Stimulated activated CD8-positive, alpha-beta memory T cell treated with anti-CD3 and anti-CD28 coated beads, Interleukin-12 subunit alpha, Interleukin-12 subunit beta, amount 100 ng/mL, for 24 hours (primary cell): ENCODE measurements around the gene ZCCHC24.
"Not testable (repeated sequence)": the region's sequence is repeated elsewhere in the genome, so short reads cannot be mapped to it uniquely, and the experiment has no call there.

Experiments used
- DNase-seq: peaks from one replicate; pipeline ENCODE4 v3.0.0-alpha.2; 2020; ENCODE audit errors: extremely low read depth

Gene ZCCHC24

GRCh38 chr10:79472951-79473350, 27.5 kb upstream of the ZCCHC24 start:
- no peak for DNase-seq

GRCh38 chr10:79472449-79472848, 27.0 kb upstream of the ZCCHC24 start:
- DNase-seq: no peak

DNA sequence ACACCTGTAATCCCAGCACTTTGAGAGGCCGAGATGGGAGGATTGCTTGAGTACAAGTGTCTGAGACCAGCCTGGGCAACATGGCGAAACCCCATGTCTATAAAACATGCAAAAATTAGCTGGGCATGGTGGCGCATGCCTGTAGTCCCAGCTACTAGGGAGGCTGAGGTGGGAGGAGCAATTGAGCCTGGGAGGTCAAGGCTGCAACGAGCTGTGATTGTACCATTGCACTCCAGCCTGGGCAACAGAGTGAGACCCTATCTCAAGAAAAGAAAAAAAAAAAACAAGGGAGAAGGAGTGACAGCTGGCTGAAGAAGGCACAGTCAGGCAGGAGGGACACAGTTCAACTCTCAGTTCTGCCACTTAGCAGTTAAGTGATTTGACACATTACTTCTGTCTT, 26.4 kb upstream of the ZCCHC24 start:
- DNase-seq: no peak

DNA sequence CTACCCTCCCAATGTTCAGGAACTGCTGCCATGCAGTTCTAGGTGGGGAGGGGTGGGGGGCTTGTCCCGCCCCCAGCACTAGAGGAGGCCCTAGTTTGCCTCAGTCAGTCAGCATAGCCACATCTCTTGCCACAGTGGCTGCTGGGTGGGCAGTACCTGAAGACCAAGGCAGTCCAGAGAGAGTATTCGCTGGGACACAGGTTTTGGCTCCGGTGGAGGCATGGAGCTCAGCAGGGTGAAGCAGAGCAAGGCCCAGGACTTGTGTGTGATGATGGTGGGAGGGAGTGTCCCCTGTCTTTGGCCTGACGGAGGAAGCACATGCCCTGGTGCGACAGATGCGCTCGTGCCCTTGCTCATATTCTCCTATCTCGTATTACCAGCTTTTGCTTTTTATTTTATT, 24.7 kb upstream of the ZCCHC24 start:
- DNase-seq: no peak

- no peak for DNase-seq
These were observed 23.6 kb upstream of the ZCCHC24 start for GRCh38 chr10:79468841-79469585.

DNA sequence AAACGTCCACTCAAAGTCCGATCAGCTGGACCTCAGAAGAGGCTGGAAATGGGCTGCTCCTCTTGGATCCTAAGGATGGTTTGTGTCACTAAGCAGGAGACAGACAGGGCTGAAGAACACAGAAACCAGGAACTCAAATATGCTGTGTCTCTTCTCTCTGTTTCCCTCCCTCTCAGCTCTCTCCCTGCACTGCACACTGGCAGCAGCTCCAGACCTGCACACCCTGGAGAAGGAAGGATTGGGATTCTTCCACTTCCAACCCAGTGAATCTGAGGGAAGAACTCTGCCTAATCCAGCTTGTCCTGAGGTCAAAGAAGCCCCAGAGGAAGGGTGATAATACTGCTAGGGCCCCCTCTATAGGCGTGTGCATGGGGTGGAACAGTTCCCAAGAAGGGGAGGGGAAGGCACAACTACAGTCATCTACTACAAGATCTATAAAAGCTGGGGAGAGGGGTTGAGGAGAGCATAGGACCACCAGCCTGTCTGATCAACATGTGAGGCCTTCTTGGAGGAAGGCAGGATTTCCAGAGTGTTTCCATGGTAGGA, 22.7 kb upstream of the ZCCHC24 start:
- no peak for DNase-seq

DNA sequence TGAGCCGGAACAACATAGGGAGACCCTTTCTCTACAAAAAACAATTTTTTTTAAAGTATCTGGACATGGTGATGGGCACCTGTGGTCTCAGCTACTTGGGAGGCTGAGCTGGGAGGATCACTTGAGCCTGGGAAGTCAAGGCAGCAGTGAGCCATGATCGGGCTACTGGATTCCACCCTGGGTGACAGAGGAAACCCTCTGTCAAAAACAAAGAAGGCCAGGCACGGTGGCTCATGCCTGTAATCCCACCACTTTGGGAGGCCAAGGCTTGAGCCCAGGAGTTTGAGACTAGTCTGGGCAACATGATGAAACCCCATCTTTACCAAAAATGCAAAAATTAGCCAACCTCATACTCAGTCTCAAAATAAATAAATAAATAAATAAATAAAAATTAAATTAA, 19.9 kb upstream of the ZCCHC24 start:
- no peak for DNase-seq

DNA sequence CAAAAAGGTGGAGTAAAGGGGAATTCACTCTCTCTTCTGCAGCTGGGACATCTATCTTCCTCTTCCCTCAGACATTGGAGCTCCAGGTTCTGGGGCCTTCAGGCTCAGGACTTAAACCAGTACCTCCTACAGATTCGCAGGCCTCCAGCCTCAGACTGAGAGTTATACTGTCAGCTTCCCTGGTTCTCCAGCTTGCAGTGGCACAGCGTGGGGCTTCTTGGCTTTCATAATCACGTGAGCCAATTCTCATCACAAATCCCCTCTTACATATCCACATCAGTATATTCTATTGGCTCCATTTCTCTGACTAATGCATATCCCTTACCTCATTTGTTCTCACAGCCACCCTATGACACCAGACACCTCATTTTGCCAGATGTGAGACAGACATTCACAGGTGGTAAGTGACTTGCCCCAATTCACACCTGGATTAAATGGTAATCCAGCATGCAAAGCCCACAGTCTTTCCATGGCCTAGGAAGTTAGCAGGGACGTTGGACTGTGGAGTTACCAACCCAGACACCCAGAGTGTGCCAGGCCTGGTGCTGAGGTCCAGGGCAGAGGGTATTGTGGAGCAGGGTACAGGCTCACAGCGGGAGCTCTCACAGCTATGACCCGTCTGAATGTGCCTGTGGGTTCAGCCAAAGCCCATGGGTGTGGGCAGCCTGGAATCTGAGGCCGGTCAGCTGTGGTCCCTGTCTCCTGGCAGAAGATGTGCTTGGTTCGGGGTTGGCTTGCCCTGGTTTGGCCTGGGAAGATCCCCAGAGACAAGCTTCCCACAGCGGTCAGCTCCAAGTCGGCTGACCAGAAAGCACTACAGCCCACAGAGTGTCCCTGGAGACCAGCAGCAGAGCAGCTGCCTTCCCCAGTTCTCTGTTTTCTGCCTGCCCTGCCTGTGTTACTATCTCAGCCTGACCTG, 18.4 kb upstream of the ZCCHC24 start:
- no peak for DNase-seq

GRCh38 chr10:79460687-79461086, 15.3 kb upstream of the ZCCHC24 start:
- DNase-seq: no peak

- DNase-seq: no peak
These were observed 13.8 kb upstream of the ZCCHC24 start for GRCh38 chr10:79459243-79459642.

GRCh38 chr10:79458483-79458882, 13.1 kb upstream of the ZCCHC24 start:
- DNase-seq: no peak

DNA sequence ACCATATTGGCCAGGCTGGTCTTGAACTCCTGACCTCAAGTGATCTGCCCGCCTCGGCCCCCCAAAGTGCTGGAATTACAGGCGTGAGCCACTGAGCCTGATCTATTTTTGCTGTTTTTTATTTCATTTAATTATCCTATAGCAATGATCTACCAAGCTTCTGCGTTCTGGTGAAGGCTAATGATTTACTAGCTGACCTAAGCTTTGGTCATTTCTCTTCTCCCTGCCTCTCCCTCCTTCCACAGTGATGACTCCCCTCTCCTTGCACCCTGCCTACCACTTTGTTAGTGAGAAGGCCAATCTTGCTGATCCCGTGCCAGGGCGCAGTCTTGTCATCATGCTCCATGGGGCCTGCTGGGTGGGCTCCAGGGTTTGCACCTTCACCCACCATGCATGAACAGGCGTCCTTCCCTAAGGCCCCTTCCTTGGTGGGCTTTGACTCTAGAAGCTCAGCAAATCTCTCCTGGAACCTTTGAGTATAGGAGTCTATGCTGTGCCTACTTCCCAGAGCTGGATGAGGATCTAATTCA, 11.9 kb upstream of the ZCCHC24 start:
- no peak for DNase-seq

DNA sequence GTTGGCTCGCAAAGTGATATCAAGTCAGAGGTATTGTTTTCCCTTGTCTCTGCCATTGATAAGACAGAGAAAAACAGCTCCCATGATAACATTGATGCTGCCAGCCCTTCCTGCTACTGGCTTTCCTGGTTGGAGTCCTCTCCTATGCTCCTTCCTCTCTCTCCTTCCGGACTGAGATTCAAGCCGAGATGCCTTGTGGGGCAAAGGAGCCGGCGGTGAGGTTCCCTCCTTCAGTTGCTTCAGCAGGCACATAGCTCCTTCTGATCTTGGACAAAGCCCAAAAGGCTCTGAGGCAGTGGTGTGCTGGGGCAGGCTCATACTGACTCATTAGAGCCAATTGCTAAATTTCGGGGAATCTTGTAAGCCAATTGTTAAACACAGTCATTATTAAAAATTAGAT, 8.8 kb upstream of the ZCCHC24 start:
- no peak for DNase-seq

DNA sequence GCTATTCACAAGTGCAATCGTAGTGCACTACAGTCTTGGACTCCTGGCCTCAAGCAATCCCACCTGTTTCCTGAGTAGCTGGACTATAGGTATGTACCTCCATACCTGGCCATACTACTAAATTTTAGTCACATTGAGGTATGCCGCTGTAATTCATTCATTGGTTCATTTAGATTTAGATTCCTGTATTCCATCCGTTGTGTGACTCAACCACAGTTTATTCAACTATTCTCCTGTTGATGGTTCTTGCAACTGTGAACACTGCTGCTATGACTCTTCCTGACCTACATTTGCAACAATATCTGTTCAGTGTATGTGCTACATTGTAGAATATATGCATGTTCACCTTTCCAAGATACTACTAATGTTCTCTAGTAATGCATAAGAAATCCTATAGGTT, 8.0 kb upstream of the ZCCHC24 start:
- DNase-seq: no peak

DNA sequence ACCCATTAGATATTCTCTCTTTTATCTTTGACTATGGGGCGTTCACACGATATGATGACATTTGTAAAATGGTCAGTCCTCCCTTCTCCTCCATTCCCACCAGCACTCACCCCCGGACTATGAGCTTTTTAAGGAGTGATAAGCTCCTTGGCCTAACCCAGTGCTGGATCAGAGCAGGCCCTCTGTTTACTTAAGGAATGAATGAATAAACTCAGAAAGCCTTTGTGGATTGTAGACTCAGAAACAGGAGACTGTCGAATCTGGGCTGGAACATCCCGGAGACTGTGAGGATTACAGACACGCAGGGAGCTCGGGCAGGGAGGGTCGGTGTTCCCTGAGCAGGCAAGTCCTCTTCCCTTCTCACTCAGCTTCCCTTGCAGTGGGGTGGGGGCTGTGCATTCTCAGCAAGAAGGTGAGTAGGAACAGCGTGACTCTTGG, 6.8 kb upstream of the ZCCHC24 start:
- DNase-seq: no peak

DNA sequence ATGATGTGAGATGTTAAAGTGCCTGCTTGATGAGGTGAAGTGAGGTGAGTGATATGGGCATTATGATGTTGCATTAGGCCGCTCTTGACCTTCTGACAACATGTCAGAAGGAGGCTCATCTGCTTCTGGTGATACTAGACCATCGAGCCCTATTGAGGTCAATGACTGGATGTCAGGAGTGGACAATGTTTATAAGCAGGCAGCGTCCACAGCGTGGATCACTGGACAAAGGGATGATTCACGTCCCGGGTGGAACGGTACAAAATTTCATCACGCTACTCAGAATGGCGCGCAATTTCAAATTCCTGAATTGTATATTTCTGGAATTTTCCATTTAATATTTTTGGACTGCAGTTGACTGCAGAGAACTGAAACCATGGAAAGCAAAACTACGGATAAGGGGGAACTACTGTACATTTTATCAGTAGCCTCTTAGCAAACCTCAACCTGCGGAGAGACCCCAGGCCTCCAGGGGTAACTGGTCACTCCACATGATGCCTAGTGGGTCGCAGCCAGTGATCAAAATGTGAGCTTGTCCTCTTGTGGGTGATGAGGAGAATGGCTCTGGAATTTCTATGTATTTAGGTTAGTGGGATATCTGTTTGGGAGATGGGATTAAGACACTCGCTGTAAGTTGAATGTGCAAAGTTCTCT, 5.7 kb upstream of the ZCCHC24 start:
- DNase-seq: no peak

DNA sequence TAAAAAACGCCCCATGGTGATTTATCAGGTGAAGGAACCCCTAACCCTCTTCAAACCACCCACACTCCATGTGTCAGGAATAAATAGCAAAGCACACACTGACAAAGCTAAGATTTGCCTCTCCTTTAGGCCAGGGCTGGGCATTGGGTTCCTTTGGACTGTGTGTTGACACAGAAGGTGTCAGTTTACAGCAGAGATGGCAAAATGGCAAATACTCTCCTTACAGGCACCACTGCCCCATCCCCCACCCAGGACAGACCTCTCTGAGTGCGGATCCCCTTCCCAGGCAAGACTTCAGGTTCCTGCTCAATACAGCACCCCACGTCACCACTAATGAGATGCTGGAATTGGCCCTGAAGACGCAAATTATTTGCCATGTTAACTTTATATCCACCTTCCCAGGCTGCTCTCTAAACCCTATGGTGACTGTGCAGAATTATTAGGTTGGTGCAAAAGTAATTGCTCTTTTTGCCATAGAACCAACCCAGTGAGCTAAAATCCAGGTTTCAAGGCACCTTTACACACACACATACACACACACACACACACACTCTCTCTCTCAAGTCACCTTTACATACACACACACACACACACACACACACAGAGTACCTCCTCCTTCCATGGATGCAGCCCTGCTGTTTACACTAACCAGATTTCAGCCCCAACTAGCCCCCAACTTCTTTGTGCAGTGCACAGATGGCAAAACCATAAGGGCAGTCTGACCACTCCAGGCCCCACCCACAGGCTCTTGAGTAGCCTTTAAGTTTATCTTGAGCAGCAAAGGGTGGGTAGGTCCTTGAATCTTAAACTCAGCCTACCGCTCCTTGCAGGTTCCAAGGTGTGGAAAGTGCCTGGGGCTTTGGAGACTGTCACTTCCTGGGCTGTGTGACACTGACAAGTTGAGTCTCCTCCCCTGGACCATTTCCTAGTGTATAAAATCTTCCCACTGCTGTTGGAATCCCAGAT, 4.0 kb upstream of the ZCCHC24 start:
- DNase-seq: no peak

DNA sequence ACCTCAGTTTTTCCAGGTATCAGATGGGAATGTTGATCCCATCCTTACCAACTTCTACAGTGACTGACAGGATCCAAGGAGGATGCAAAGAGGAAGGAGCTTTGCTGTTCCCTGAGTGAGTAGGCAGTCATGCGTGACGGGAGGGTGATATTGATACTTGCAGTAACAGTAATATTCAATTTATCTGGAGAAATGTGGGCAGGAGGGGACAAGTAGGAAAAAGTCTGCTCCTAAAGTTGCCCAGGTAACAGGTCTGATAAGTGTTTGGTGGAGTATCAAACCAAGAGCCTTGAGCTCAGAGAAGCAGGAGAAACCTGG, 3.3 kb upstream of the ZCCHC24 start:
- no peak for DNase-seq

GRCh38 chr10:79447911-79448731, 2.7 kb upstream of the ZCCHC24 start:
- DNase-seq: no peak

DNA sequence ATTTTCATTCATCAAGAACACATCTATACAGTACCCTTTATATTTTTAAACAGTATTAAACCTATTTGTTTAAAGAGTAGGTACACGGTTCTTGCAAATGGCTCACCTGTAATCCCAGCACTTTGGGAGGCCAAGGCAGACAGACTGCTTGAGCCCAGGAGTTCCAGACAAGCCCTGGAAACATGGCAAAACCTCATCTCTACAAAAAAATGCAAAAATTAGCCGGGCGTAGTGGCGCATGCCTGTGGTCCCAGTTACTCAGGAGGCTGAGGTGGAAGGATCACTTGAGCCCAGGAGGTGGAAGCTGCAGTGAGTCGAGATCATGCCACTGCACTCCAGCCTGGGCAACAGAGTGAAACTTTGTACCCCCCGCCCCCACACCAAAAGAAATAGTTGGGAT, 1.8 kb upstream of the ZCCHC24 start:
- DNase-seq: not testable (repeated sequence)
